B cell (primary cell): ENCODE data around the gene THUMPD3.

ENCODE experiments used
- CTCF ChIP-seq: fragments of 200-600 bp; IDR thresholded peaks from one replicate; pipeline ENCODE4 v1.8.0; 2022; ENCODE audit warnings: antibody characterized with exemption, mild to moderate bottlenecking
- EZH2 ChIP-seq: IDR thresholded peaks from 2 replicates; pipeline ENCODE4 v1.6.1; 2012; ENCODE audit warnings: borderline replicate concordance, low read depth, mild to moderate bottlenecking, moderate library complexity, low read length; ENCODE audit not compliant: insufficient read depth, poor library complexity, severe bottlenecking

- TF ChIP-seq CTCF (no peak), EZH2 (no peak)
Observed at GRCh38 chr3:9396301-9396631, 33.4 kb downstream of the THUMPD3 start.
